ENCODE data around the gene ATPAF2. TPM values are rescaled to one million over a fixed set of nuclear protein-coding genes. Genes with fewer than 3 reads are reported as not detected.
A peak's percentile ranks its signal among the peaks of the same experiment; 100 is the strongest.

The ATPAF2 gene
- polyA plus RNA-seq, 2 of the 4 experiments (the other 2 are of a cell fraction), result 20.0 to 21.4 TPM

DNA sequence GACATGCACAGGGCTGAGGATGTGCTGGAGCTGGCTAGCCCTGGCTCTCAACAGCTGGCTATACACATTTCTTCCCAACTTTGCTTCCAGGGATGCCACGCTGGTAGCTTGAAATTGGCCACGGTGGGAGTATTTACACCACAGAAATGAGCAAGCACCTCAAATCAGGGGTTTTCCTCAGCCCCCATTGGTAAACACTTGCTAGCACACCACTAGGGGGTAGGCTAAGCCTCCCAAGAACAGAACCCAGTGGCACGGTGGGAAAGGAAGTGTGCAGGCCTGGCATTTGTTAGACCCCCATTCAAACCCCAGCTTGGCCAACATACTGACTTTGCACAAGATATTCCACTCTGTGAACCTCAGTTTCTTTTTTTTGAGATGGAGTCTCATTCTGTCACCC, 53.4 kb downstream of the ATPAF2 start:
- H3K9me3 ChIP-seq, result no peaks in the 10 kb centered on the region
- peaks cover 15% of the 10 kb centered on the region for H3K4me1 ChIP-seq
- POLR2A ChIA-PET, result no interaction called here
- FAIRE-seq (peak; percentile 23), ATAC-seq (peak in 1 of 2 experiments; percentile 48; a peak in 2 of 6 replicates), DNase-seq (ENCODE audit: low read depth in 1 of 2, low spot score in 1 of 2) (peak in 1 of 2 experiments; percentile 29)
- no peak overlapping the region for H3K4me3 ChIP-seq
- CTCF ChIA-PET, result interaction anchor here (0.6 to 6.7 kb wide), 19 partner anchors 9 to 174 kb away, joined by 3 to 34 read pairs (median 4); no protein-coding TSS in a partner anchor
- WGBS (ENCODE audit: missing lambda C conversion rate), result 53% methylated on average over 3 of the region's 3 CpGs
- TF ChIP-seq RNF2 (IDR thresholded peaks at IDR 0.05; ENCODE audit: borderline replicate concordance, low read depth), result no peak
- TF ChIP-seq HEYL (CRISPR knock-in tag; IDR thresholded peaks at IDR 0.05), result no peak
- peak; percentile 17; the same call in 1 of the 3 replicates for TF ChIP-seq SMC3 (IDR thresholded peaks at IDR 0.05)
- no peak for TF ChIP-seq MAZ (IDR thresholded peaks at IDR 0.05; ENCODE audit: borderline replicate concordance, low read depth, low read length)
- no peak for TF ChIP-seq NR3C1 (IDR thresholded peaks at IDR 0.05)
- no peak for TF ChIP-seq MAFK (IDR thresholded peaks at IDR 0.05; ENCODE audit: partially characterized antibody)
- no peak for TF ChIP-seq BHLHE40 (IDR thresholded peaks at IDR 0.05; ENCODE audit: low read depth, low read length)
- TF ChIP-seq HOXB13 (CRISPR knock-in tag; IDR thresholded peaks at IDR 0.05; ENCODE audit: low read depth), result no peak
- TF ChIP-seq, protein P1, sequence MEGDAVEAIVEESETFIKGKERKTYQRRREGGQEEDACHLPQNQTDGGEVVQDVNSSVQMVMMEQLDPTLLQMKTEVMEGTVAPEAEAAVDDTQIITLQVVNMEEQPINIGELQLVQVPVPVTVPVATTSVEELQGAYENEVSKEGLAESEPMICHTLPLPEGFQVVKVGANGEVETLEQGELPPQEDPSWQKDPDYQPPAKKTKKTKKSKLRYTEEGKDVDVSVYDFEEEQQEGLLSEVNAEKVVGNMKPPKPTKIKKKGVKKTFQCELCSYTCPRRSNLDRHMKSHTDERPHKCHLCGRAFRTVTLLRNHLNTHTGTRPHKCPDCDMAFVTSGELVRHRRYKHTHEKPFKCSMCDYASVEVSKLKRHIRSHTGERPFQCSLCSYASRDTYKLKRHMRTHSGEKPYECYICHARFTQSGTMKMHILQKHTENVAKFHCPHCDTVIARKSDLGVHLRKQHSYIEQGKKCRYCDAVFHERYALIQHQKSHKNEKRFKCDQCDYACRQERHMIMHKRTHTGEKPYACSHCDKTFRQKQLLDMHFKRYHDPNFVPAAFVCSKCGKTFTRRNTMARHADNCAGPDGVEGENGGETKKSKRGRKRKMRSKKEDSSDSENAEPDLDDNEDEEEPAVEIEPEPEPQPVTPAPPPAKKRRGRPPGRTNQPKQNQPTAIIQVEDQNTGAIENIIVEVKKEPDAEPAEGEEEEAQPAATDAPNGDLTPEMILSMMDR (IDR thresholded peaks at IDR 0.05), result peak; percentile 28; the same call in 2 of the 3 replicates
- no peak for TF ChIP-seq FOSB (CRISPR knock-in tag; IDR thresholded peaks at IDR 0.05)
- TF ChIP-seq RAD21 (conservative IDR thresholded peaks at IDR 0.05 in 1 of 2, IDR thresholded peaks at IDR 0.05 in 1 of 2), result peak; percentile 28 to 65; a peak in 3 of 5 replicates
- TF ChIP-seq MYC (IDR thresholded peaks at IDR 0.05; ENCODE audit: borderline replicate concordance, low read length), result no peak
- TF ChIP-seq, protein P2, sequence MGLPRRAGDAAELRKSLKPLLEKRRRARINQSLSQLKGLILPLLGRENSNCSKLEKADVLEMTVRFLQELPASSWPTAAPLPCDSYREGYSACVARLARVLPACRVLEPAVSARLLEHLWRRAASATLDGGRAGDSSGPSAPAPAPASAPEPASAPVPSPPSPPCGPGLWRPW (IDR thresholded peaks at IDR 0.05), result no peak
- no peak for TF ChIP-seq CBX8 (IDR thresholded peaks at IDR 0.05)
- TF ChIP-seq HDAC2 (IDR thresholded peaks at IDR 0.05), result no peak
- TF ChIP-seq, protein P3, sequence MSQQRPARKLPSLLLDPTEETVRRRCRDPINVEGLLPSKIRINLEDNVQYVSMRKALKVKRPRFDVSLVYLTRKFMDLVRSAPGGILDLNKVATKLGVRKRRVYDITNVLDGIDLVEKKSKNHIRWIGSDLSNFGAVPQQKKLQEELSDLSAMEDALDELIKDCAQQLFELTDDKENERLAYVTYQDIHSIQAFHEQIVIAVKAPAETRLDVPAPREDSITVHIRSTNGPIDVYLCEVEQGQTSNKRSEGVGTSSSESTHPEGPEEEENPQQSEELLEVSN (IDR thresholded peaks at IDR 0.05; ENCODE audit: borderline replicate concordance, low read depth), result no peak
- no peak for TF ChIP-seq HOXA7 (CRISPR knock-in tag; IDR thresholded peaks at IDR 0.05)
- no peak for TF ChIP-seq NFE2L2 (conservative IDR thresholded peaks at IDR 0.05; ENCODE audit: low read length)
- TF ChIP-seq, protein P4, sequence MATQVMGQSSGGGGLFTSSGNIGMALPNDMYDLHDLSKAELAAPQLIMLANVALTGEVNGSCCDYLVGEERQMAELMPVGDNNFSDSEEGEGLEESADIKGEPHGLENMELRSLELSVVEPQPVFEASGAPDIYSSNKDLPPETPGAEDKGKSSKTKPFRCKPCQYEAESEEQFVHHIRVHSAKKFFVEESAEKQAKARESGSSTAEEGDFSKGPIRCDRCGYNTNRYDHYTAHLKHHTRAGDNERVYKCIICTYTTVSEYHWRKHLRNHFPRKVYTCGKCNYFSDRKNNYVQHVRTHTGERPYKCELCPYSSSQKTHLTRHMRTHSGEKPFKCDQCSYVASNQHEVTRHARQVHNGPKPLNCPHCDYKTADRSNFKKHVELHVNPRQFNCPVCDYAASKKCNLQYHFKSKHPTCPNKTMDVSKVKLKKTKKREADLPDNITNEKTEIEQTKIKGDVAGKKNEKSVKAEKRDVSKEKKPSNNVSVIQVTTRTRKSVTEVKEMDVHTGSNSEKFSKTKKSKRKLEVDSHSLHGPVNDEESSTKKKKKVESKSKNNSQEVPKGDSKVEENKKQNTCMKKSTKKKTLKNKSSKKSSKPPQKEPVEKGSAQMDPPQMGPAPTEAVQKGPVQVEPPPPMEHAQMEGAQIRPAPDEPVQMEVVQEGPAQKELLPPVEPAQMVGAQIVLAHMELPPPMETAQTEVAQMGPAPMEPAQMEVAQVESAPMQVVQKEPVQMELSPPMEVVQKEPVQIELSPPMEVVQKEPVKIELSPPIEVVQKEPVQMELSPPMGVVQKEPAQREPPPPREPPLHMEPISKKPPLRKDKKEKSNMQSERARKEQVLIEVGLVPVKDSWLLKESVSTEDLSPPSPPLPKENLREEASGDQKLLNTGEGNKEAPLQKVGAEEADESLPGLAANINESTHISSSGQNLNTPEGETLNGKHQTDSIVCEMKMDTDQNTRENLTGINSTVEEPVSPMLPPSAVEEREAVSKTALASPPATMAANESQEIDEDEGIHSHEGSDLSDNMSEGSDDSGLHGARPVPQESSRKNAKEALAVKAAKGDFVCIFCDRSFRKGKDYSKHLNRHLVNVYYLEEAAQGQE (IDR thresholded peaks at IDR 0.05), result no peak
- TF ChIP-seq RARB (CRISPR knock-in tag; IDR thresholded peaks at IDR 0.05), result no peak
- no peak overlapping the region for H3K4me2 ChIP-seq
- peak overlapping the region in 1 of 2 experiments; percentile 33; a peak in 3 of 6 replicates for H3K27ac ChIP-seq

DNA sequence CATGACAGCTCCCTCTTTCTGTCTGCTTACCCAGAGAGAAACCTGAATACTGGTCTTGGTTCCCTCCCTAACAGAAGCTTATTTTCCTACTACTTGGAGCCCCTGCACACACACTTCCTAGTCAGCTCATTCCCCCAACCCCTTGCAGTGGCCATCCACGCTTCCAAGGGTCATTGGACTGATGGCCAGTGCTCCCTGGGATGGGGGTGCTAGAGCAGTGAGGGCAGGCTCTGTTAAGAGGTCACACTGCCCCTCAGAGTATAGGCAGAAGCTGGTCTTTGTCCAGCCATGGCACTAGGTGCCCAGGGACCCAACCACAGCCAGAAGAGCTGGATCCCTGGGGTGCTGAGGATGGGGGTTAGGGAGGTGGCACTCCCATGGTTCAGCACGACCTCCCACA, 53.8 kb downstream of the ATPAF2 start:
- Histone ChIP-seq H3K4me1 (peaks cover 11% of the 10 kb centered on the region), H3K4me2 (no peak overlapping the region), H3K4me3 (no peak overlapping the region), H3K27ac (peak overlapping the region in 1 of 2 experiments; percentile 33; a peak in 3 of 6 replicates), H3K9me3 (no peaks in the 10 kb centered on the region)
- FAIRE-seq (no peak), ATAC-seq (no peak), DNase-seq (ENCODE audit: low read depth in 1 of 2, low spot score in 1 of 2) (no peak)
- 65% methylated on average over 2 of the region's 2 CpGs for WGBS (ENCODE audit: missing lambda C conversion rate)
- ChIA-PET POLR2A (no interaction called here), CTCF (interaction anchor here (0.8 to 6.7 kb wide), 18 partner anchors 9 to 161 kb away, joined by 3 to 34 read pairs (median 4); no protein-coding TSS in a partner anchor)
- no peak for TF ChIP-seq CHD2 (IDR thresholded peaks at IDR 0.05; ENCODE audit: low read length, partially characterized antibody)
- TF ChIP-seq RAD21 (conservative IDR thresholded peaks at IDR 0.05 in 1 of 2, IDR thresholded peaks at IDR 0.05 in 1 of 2), result no peak
- no peak for TF ChIP-seq MYC (IDR thresholded peaks at IDR 0.05; ENCODE audit: borderline replicate concordance, low read length)
- TF ChIP-seq, protein P5, sequence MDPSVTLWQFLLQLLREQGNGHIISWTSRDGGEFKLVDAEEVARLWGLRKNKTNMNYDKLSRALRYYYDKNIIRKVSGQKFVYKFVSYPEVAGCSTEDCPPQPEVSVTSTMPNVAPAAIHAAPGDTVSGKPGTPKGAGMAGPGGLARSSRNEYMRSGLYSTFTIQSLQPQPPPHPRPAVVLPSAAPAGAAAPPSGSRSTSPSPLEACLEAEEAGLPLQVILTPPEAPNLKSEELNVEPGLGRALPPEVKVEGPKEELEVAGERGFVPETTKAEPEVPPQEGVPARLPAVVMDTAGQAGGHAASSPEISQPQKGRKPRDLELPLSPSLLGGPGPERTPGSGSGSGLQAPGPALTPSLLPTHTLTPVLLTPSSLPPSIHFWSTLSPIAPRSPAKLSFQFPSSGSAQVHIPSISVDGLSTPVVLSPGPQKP (IDR thresholded peaks at IDR 0.05; ENCODE audit: low read depth, low read length), result no peak
- no peak for TF ChIP-seq MAFK (IDR thresholded peaks at IDR 0.05; ENCODE audit: partially characterized antibody)
- TF ChIP-seq EHF (CRISPR knock-in tag; IDR thresholded peaks at IDR 0.05), result no peak
- TF ChIP-seq CBX2 (IDR thresholded peaks at IDR 0.05; ENCODE audit: borderline replicate concordance, low read depth), result no peak
- TF ChIP-seq ESRRA (IDR thresholded peaks at IDR 0.05; ENCODE audit: borderline replicate concordance, low read length), result no peak
- TF ChIP-seq, protein P6, sequence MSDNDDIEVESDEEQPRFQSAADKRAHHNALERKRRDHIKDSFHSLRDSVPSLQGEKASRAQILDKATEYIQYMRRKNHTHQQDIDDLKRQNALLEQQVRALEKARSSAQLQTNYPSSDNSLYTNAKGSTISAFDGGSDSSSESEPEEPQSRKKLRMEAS (IDR thresholded peaks at IDR 0.05), result no peak
- no peak for TF ChIP-seq NR3C1 (IDR thresholded peaks at IDR 0.05)
- TF ChIP-seq, protein P1 (IDR thresholded peaks at IDR 0.05), result no peak
- no peak for TF ChIP-seq SMC3 (IDR thresholded peaks at IDR 0.05)
- TF ChIP-seq EHMT2 (IDR thresholded peaks at IDR 0.05; ENCODE audit: low read depth), result no peak
